ENCODE data around the gene RBCK1. TPM values are rescaled to one million over a fixed set of nuclear protein-coding genes. Genes with fewer than 3 reads are reported as not detected.
A peak's percentile ranks its signal among the peaks of the same experiment; 100 is the strongest.

RBCK1 gene
- total and polyA plus RNA-seq, 9 of the 15 experiments (the other 6 are each of a cell fraction or from before 2014, with no cell fraction given) = 5.9 to 59.3 (median 26.5) TPM

DNA sequence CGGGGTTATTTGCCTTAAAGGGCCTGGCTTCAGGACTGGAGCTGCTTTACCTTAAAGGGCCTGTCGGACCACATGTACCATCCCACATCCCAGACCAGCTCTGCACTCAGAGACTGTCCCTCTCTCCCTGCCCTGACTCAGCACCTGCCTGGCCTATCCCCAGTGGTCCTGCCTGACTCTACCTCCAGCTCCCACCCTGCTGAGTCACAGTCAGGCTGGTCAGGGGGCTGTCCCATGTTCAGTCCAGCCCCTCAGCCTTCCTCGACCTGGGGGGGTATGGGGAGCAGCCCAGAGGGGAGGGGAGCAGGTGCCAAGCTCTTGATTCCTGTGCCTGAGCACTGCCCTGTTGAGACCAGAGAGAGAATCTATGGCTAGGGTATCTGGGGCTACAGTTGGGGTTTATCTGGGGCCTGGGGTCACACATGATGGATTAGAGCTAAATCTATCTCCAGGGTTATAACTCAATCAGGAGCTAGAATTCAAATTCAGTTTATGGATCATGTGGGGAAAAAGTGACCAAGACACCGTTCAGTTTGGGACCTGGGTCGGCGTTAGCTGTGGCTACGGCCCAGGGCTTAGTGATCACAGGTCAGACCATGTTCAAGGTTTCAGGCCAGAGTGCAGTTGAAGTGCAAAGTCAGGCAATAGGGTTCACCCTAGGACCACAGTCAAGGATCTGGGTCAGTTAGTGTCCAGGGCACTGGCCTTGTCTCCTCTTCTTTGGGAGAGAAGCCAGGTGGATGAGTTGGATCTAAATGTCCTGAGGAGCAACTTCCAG lies 36.9 kb upstream of the RBCK1 start (continued):
- TF ChIP-seq, protein P1, sequence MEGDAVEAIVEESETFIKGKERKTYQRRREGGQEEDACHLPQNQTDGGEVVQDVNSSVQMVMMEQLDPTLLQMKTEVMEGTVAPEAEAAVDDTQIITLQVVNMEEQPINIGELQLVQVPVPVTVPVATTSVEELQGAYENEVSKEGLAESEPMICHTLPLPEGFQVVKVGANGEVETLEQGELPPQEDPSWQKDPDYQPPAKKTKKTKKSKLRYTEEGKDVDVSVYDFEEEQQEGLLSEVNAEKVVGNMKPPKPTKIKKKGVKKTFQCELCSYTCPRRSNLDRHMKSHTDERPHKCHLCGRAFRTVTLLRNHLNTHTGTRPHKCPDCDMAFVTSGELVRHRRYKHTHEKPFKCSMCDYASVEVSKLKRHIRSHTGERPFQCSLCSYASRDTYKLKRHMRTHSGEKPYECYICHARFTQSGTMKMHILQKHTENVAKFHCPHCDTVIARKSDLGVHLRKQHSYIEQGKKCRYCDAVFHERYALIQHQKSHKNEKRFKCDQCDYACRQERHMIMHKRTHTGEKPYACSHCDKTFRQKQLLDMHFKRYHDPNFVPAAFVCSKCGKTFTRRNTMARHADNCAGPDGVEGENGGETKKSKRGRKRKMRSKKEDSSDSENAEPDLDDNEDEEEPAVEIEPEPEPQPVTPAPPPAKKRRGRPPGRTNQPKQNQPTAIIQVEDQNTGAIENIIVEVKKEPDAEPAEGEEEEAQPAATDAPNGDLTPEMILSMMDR (IDR thresholded peaks at IDR 0.05 in 2 of 3, conservative IDR thresholded peaks at IDR 0.05 in 1 of 3; ENCODE audit: insufficient read depth in 2 of 3, low read depth in 1 of 3, low read length in 3 of 3) = no peak
- TF ChIP-seq, protein P2, sequence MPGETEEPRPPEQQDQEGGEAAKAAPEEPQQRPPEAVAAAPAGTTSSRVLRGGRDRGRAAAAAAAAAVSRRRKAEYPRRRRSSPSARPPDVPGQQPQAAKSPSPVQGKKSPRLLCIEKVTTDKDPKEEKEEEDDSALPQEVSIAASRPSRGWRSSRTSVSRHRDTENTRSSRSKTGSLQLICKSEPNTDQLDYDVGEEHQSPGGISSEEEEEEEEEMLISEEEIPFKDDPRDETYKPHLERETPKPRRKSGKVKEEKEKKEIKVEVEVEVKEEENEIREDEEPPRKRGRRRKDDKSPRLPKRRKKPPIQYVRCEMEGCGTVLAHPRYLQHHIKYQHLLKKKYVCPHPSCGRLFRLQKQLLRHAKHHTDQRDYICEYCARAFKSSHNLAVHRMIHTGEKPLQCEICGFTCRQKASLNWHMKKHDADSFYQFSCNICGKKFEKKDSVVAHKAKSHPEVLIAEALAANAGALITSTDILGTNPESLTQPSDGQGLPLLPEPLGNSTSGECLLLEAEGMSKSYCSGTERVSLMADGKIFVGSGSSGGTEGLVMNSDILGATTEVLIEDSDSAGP (CRISPR knock-in tag; IDR thresholded peaks at IDR 0.05) = no peak
- TF ChIP-seq, protein P3, sequence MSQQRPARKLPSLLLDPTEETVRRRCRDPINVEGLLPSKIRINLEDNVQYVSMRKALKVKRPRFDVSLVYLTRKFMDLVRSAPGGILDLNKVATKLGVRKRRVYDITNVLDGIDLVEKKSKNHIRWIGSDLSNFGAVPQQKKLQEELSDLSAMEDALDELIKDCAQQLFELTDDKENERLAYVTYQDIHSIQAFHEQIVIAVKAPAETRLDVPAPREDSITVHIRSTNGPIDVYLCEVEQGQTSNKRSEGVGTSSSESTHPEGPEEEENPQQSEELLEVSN (IDR thresholded peaks at IDR 0.05; ENCODE audit: borderline replicate concordance in 1 of 2, extremely low read depth in 1 of 2, insufficient read depth in 1 of 2, insufficient read length in 1 of 2, low read depth in 1 of 2, low read length in 1 of 2, poor library complexity in 1 of 2, severe bottlenecking in 1 of 2) = no peak
- TF ChIP-seq, protein P4, sequence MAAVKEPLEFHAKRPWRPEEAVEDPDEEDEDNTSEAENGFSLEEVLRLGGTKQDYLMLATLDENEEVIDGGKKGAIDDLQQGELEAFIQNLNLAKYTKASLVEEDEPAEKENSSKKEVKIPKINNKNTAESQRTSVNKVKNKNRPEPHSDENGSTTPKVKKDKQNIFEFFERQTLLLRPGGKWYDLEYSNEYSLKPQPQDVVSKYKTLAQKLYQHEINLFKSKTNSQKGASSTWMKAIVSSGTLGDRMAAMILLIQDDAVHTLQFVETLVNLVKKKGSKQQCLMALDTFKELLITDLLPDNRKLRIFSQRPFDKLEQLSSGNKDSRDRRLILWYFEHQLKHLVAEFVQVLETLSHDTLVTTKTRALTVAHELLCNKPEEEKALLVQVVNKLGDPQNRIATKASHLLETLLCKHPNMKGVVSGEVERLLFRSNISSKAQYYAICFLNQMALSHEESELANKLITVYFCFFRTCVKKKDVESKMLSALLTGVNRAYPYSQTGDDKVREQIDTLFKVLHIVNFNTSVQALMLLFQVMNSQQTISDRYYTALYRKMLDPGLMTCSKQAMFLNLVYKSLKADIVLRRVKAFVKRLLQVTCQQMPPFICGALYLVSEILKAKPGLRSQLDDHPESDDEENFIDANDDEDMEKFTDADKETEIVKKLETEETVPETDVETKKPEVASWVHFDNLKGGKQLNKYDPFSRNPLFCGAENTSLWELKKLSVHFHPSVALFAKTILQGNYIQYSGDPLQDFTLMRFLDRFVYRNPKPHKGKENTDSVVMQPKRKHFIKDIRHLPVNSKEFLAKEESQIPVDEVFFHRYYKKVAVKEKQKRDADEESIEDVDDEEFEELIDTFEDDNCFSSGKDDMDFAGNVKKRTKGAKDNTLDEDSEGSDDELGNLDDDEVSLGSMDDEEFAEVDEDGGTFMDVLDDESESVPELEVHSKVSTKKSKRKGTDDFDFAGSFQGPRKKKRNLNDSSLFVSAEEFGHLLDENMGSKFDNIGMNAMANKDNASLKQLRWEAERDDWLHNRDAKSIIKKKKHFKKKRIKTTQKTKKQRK (IDR thresholded peaks at IDR 0.05; ENCODE audit: borderline replicate concordance, low read depth, low read length) = no peak
- TF ChIP-seq TAF15 (IDR thresholded peaks at IDR 0.05; ENCODE audit: low read depth, low read length) (no peak), ZFP36 (IDR thresholded peaks at IDR 0.05; ENCODE audit: low read depth, low read length, partially characterized antibody) (no peak), MECOM (CRISPR knock-in tag; IDR thresholded peaks at IDR 0.05) (no peak), EP400 (IDR thresholded peaks at IDR 0.05) (no peak), ZNF764 (CRISPR knock-in tag; IDR thresholded peaks at IDR 0.05; ENCODE audit: low read depth) (0 out of 2 replicates have a peak, but pooled peaks have one; percentile 18), RCOR1 (IDR thresholded peaks at IDR 0.05; ENCODE audit: borderline replicate concordance in 1 of 2, low read depth in 2 of 2, low read length in 2 of 2) (0 out of 4 replicates have a peak, but pooled peaks of 1 of the 2 experiments have one; percentile 33), SMAD4 (CRISPR knock-in tag; conservative IDR thresholded peaks at IDR 0.05) (peak; percentile 27), SREBF1 (IDR thresholded peaks at IDR 0.05; ENCODE audit: borderline replicate concordance, low read depth, low read length) (no peak), NCOA6 (IDR thresholded peaks at IDR 0.05) (no peak), NEUROD1 (IDR thresholded peaks at IDR 0.05; ENCODE audit: borderline replicate concordance, low read depth, low read length, partially characterized antibody) (no peak), RBM14 (IDR thresholded peaks at IDR 0.05; ENCODE audit: borderline replicate concordance, insufficient read depth, low read depth, low read length) (no peak), TEAD1 (CRISPR knock-in tag; IDR thresholded peaks at IDR 0.05) (no peak)
